SK-N-SH treated with all-trans-retinoic acid at 6 μM for 48 hours (cell line): ENCODE data around the gene PUSL1.

Experiments used
- ATAC-seq: fragments of 200-7000 bp; cut with Tn5 transposase; 3 replicates; pipeline ENCODE4 v1.9.1; 2020; ENCODE audit warnings: mild to moderate bottlenecking, moderate library complexity
- ARNTL ChIP-seq: fragments of 450-650 bp; formaldehyde crosslinking; IDR thresholded peaks from 2 replicates; pipeline ENCODE4 v1.5.0; 2020; ENCODE audit warnings: low read depth, mild to moderate bottlenecking, moderate library complexity, borderline replicate concordance
- BACH2 ChIP-seq: fragments of 250-450 bp; sonication (Bioruptor Pico); IDR thresholded peaks from 2 replicates; pipeline ENCODE4 v1.9.0; 2021; ENCODE audit warnings: mild to moderate bottlenecking, borderline replicate concordance
- CREB5 ChIP-seq: fragments of 250-450 bp; sonication (Bioruptor Pico); IDR thresholded peaks from 2 replicates; pipeline ENCODE4 v1.5.1; 2020; ENCODE audit warnings: low read depth, mild to moderate bottlenecking, moderate library complexity
- CSDC2 ChIP-seq: fragments of 250-450 bp; sonication (Bioruptor Pico); IDR thresholded peaks from 2 replicates; pipeline ENCODE4 v1.5.0; 2020; ENCODE audit warnings: mild to moderate bottlenecking, moderate library complexity
- ESRRG ChIP-seq: fragments of 250-450 bp; sonication (Bioruptor Pico); IDR thresholded peaks from 2 replicates; pipeline ENCODE4 v1.6.1; 2021; ENCODE audit warnings: mild to moderate bottlenecking
- GLIS3 ChIP-seq: fragments of 250-450 bp; sonication (Bioruptor Pico); IDR thresholded peaks from 2 replicates; pipeline ENCODE4 v1.5.0; 2020; ENCODE audit warnings: mild to moderate bottlenecking, moderate library complexity
- ISL1 ChIP-seq: fragments of 250-450 bp; sonication (Bioruptor Pico); IDR thresholded peaks from 2 replicates; pipeline ENCODE4 v2.1.2; 2022; ENCODE audit warnings: mild to moderate bottlenecking, moderate library complexity
- OSR1 ChIP-seq: fragments of 250-450 bp; sonication (Bioruptor Pico); IDR thresholded peaks from 2 replicates; pipeline ENCODE4 v1.8.0; 2022; ENCODE audit warnings: moderate library complexity, mild to moderate bottlenecking, inconsistent platforms
- PATZ1 ChIP-seq: fragments of 250-450 bp; sonication (Bioruptor Pico); IDR thresholded peaks from 2 replicates; pipeline ENCODE4 v1.8.0; 2020; ENCODE audit warnings: mild to moderate bottlenecking, moderate library complexity, borderline replicate concordance
- POU6F1 ChIP-seq: fragments of 250-450 bp; sonication (Bioruptor Pico); IDR thresholded peaks from 2 replicates; pipeline ENCODE4 v1.8.0; 2021; ENCODE audit warnings: low read depth, mild to moderate bottlenecking, moderate library complexity, borderline replicate concordance
- PPARA ChIP-seq: fragments of 250-450 bp; sonication (Bioruptor Pico); IDR thresholded peaks from 2 replicates; pipeline ENCODE4 v1.5.0; 2020; ENCODE audit warnings: mild to moderate bottlenecking, borderline replicate concordance
- RARB ChIP-seq: fragments of 250-450 bp; sonication (Bioruptor Pico); IDR thresholded peaks from 2 replicates; pipeline ENCODE4 v1.8.0; 2021; ENCODE audit warnings: mild to moderate bottlenecking, moderate library complexity
- SNAI2 ChIP-seq: fragments of 250-450 bp; sonication (Bioruptor Pico); IDR thresholded peaks from 2 replicates; pipeline ENCODE4 v1.5.0; 2020; ENCODE audit warnings: mild to moderate bottlenecking, moderate library complexity
- TCF4 ChIP-seq: fragments of 250-450 bp; sonication (Bioruptor Pico); IDR thresholded peaks from 2 replicates; pipeline ENCODE4 v1.8.0; 2021; ENCODE audit warnings: mild to moderate bottlenecking, moderate library complexity, borderline replicate concordance
- TOX ChIP-seq: fragments of 250-450 bp; sonication (Bioruptor Pico); IDR thresholded peaks from 2 replicates; pipeline ENCODE4 v1.8.0; 2021; ENCODE audit warnings: mild to moderate bottlenecking, moderate library complexity, borderline replicate concordance
- ZC3H10 ChIP-seq: fragments of 250-450 bp; sonication (Bioruptor Pico); IDR thresholded peaks from 2 replicates; pipeline ENCODE4 v1.5.1; 2021; ENCODE audit warnings: mild to moderate bottlenecking, moderate library complexity
- ZFP3 ChIP-seq: fragments of 250-450 bp; sonication (Bioruptor Pico); IDR thresholded peaks from 2 replicates; pipeline ENCODE4 v1.5.0; 2020; ENCODE audit warnings: mild to moderate bottlenecking, moderate library complexity
- ZFP30 ChIP-seq: fragments of 450-650 bp; formaldehyde crosslinking; IDR thresholded peaks from 2 replicates; pipeline ENCODE4 v1.5.0; 2022; ENCODE audit warnings: mild to moderate bottlenecking, moderate library complexity
- ZNF565 ChIP-seq: fragments of 450-650 bp; formaldehyde crosslinking; conservative IDR thresholded peaks from 2 replicates; pipeline ENCODE4 v1.5.0; 2020; ENCODE audit warnings: low read depth, mild to moderate bottlenecking, moderate library complexity
- ZNF70 ChIP-seq: fragments of 450-650 bp; formaldehyde crosslinking; IDR thresholded peaks from 2 replicates; pipeline ENCODE4 v1.5.0; 2020; ENCODE audit warnings: mild to moderate bottlenecking, moderate library complexity
- ZNF8 ChIP-seq: fragments of 450-650 bp; formaldehyde crosslinking; IDR thresholded peaks from 2 replicates; pipeline ENCODE4 v1.5.0; 2020; ENCODE audit warnings: mild to moderate bottlenecking, moderate library complexity
- TF ChIP-seq, protein P1 (sequence below): fragments of 250-450 bp; sonication (Bioruptor Pico); IDR thresholded peaks from 2 replicates; pipeline ENCODE4 v1.5.1; 2021; ENCODE audit warnings: mild to moderate bottlenecking, moderate library complexity

PUSL1 gene

GRCh38 chr1:1335283-1335682 is 26.9 kb downstream of the PUSL1 start:
- ATAC-seq: no peak
- TF ChIP-seq POU6F1 (no peak), ZNF70 (CRISPR knock-in tag) (no peak), ARNTL (CRISPR knock-in tag) (no peak), PATZ1 (CRISPR knock-in tag) (no peak), GLIS3 (CRISPR knock-in tag) (no peak), ZFP30 (CRISPR knock-in tag) (no peak), TCF4 (CRISPR knock-in tag) (no peak), CREB5 (no peak), ESRRG (CRISPR knock-in tag) (no peak), OSR1 (no peak), ZNF565 (CRISPR knock-in tag) (no peak), ISL1 (CRISPR knock-in tag) (no peak), ZFP3 (CRISPR knock-in tag) (no peak)

GRCh38 chr1:1335792-1336248 is 27.4 kb downstream of the PUSL1 start:
- TF ChIP-seq OSR1 (no peak), RARB (CRISPR knock-in tag) (no peak), ZNF565 (CRISPR knock-in tag) (no peak), ZNF8 (no peak), BACH2 (CRISPR knock-in tag) (no peak), SNAI2 (no peak), ARNTL (CRISPR knock-in tag) (no peak), TCF4 (CRISPR knock-in tag) (no peak), ZFP3 (CRISPR knock-in tag) (no peak), TOX (CRISPR knock-in tag) (no peak), ESRRG (CRISPR knock-in tag) (no peak), GLIS3 (CRISPR knock-in tag) (no peak)
- ATAC-seq: no peak

GRCh38 chr1:1336446-1336845 is 28.0 kb downstream of the PUSL1 start:
- TF ChIP-seq ISL1 (CRISPR knock-in tag): no peak
- no peak for TF ChIP-seq CSDC2 (CRISPR knock-in tag)
- no peak for TF ChIP-seq ZNF565 (CRISPR knock-in tag)
- TF ChIP-seq ESRRG (CRISPR knock-in tag): no peak
- no peak for TF ChIP-seq RARB (CRISPR knock-in tag)
- no peak for TF ChIP-seq ZFP3 (CRISPR knock-in tag)
- TF ChIP-seq ZC3H10 (CRISPR knock-in tag): no peak
- ATAC-seq: no peak

DNA sequence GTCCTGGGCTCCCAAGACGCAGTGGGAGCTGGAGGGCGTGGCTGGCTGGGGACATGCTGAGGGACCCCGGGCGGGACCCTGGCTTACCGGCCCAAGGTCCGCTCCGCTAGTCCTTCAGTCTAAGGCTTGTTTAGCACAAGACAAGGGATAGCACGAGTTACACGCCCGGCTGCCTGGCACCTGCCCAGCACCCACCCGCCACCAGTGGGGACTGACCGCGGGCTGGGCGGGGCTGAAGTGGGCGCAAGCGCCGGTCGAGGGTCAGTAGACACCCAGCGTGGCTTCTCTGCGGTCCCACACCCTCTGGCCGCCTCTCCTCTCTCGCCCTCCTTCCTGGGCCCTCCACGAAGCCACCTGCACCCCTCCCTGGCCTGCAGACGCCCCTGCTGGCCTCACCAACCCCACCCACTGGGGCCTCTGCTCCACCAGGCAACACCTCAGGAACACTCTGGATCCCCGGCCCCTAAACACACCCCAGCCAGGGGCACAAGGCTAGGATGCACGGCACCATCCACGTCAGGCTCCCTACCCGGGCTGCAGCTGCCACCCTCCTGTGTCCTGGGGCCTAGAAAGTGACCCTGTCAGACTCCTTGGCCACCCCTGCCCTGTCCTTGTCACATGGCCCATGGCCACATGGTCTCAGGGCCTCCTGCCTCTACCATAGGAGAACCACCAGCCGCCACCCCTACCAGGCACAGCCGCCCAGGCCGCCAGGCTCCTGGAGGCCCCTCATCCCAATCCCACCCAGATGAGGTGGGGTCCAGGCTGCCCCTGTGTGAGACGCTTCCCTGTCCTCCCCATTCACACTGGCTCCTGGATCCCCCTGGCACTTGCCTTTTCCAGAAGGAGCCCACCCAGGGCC is 28.8 kb downstream of the PUSL1 start:
- ATAC-seq: no peak
- TF ChIP-seq ESRRG (CRISPR knock-in tag) (no peak), SNAI2 (no peak)

DNA sequence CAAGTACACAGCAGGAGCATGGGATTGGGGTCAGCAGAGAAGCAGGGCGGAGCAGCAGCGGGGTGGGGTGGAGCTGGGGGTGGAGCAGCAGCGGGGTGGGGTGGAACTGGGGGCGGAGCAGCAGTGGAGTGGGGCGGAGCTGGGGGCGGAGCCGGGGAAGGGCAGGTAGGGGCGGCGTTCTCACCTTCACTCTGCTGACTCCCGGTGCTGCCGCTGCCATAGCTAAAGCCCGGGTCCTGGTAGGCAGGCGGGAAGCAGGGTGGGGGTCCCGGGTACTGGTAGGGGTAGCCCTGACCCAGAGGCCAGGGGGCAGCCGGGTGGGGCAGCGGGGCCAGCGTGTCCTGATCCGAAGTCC is 29.4 kb downstream of the PUSL1 start:
- ATAC-seq: peak; percentile 20; the same call in 2 of the 3 replicates
- TF ChIP-seq PPARA (CRISPR knock-in tag) (no peak), PATZ1 (CRISPR knock-in tag) (no peak)
- TF ChIP-seq, protein P1, sequence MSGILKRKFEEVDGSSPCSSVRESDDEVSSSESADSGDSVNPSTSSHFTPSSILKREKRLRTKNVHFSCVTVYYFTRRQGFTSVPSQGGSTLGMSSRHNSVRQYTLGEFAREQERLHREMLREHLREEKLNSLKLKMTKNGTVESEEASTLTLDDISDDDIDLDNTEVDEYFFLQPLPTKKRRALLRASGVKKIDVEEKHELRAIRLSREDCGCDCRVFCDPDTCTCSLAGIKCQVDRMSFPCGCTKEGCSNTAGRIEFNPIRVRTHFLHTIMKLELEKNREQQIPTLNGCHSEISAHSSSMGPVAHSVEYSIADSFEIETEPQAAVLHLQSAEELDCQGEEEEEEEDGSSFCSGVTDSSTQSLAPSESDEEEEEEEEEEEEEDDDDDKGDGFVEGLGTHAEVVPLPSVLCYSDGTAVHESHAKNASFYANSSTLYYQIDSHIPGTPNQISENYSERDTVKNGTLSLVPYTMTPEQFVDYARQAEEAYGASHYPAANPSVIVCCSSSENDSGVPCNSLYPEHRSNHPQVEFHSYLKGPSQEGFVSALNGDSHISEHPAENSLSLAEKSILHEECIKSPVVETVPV (CRISPR knock-in tag): no peak
